NCI-H1048 (cell line): ENCODE data around the gene BFSP2.

ENCODE experiments used
- DNase-seq: peaks from one replicate; lab custom pipeline; 2025; lab: John Stamatoyannopoulos, UW

The BFSP2 gene

GRCh38 chr3:133383741-133384140 lies 16.1 kb upstream of the BFSP2 start:
- no peak for DNase-seq

GRCh38 chr3:133384331-133385027 lies 15.4 kb upstream of the BFSP2 start:
- peak; percentile 82 for DNase-seq

- no peak for DNase-seq
These were observed 13.0 kb upstream of the BFSP2 start for GRCh38 chr3:133386876-133387275.

GRCh38 chr3:133387341-133387740 lies 12.5 kb upstream of the BFSP2 start:
- DNase-seq = no peak

GRCh38 chr3:133388696-133389395 lies 11.0 kb upstream of the BFSP2 start:
- no peak for DNase-seq

- DNase-seq = no peak
These were observed 9.1 kb upstream of the BFSP2 start for GRCh38 chr3:133390715-133391114.

- DNase-seq = no peak
These were observed 6.7 kb upstream of the BFSP2 start for GRCh38 chr3:133393204-133393603.

GRCh38 chr3:133393691-133394474 lies 6.0 kb upstream of the BFSP2 start:
- no peak for DNase-seq

GRCh38 chr3:133394561-133395311 lies 5.1 kb upstream of the BFSP2 start:
- no peak for DNase-seq

- no peak for DNase-seq
These were observed 3.0 kb upstream of the BFSP2 start for GRCh38 chr3:133396906-133397305.

GRCh38 chr3:133401374-133402135 lies 1.7 kb downstream of the BFSP2 start:
- DNase-seq = no peak

GRCh38 chr3:133404920-133405319 lies 5.1 kb downstream of the BFSP2 start:
- DNase-seq = no peak

- no peak for DNase-seq
These were observed 8.5 kb downstream of the BFSP2 start for GRCh38 chr3:133408366-133408765.

GRCh38 chr3:133408961-133409360 lies 9.1 kb downstream of the BFSP2 start:
- DNase-seq = no peak

GRCh38 chr3:133410191-133410892 lies 10.5 kb downstream of the BFSP2 start:
- DNase-seq = no peak

GRCh38 chr3:133412183-133413132 lies 12.6 kb downstream of the BFSP2 start:
- no peak for DNase-seq

- peak; percentile 40 for DNase-seq
These were observed 13.5 kb downstream of the BFSP2 start for GRCh38 chr3:133413161-133414020.

GRCh38 chr3:133414021-133414392 lies 14.2 kb downstream of the BFSP2 start:
- no peak for DNase-seq

- DNase-seq = no peak
These were observed 18.5 kb downstream of the BFSP2 start for GRCh38 chr3:133418361-133418760.
